ENCODE measurements around the gene SARDH.

DNA sequence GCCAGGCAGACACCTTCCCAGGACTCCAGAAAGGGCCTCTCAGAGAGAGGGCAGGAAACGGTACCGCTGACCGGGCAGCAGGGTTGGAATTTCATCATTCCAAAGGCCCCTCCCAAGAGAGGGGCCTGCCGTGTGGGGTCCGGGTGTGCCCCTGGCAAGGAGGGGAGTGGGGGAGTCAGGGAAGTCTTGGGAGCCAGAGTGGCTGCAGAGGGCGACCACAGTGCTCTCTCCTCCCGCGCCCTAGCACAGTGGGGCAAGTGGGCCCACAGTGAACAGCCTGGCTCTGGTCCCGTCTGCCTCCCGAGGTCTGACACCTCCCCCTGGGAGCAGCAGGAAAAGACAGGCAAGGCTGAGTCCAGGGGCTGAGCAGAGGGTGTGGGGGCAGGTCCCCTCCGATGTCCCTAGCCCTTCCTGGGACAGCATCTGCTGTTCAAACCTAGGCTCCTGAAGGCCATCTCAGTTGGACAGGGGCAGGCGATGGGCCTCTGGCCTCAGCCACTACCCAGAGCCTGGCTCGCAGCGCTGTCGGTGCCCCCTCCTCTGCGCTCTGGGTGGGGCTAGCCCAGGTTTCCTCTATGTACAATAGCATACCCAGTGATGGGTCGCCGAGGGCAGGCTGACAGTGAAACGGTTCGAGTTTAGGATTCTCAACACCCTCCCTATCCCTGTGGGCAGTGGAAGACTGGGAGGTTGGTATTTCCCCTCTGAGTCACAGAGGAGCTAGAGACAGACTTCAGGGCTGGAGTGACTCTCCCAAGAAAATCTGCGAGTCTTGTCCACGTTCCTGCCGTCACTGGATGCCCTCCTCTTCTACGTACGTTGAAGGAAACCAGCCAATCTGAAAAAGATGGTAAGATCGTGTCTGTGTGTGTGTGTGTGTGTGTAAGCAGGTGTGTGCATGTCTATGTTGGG is 25.4 kb upstream of the SARDH start:
- TF ChIP-seq, protein P1, sequence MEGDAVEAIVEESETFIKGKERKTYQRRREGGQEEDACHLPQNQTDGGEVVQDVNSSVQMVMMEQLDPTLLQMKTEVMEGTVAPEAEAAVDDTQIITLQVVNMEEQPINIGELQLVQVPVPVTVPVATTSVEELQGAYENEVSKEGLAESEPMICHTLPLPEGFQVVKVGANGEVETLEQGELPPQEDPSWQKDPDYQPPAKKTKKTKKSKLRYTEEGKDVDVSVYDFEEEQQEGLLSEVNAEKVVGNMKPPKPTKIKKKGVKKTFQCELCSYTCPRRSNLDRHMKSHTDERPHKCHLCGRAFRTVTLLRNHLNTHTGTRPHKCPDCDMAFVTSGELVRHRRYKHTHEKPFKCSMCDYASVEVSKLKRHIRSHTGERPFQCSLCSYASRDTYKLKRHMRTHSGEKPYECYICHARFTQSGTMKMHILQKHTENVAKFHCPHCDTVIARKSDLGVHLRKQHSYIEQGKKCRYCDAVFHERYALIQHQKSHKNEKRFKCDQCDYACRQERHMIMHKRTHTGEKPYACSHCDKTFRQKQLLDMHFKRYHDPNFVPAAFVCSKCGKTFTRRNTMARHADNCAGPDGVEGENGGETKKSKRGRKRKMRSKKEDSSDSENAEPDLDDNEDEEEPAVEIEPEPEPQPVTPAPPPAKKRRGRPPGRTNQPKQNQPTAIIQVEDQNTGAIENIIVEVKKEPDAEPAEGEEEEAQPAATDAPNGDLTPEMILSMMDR (IDR thresholded peaks at IDR 0.05), result no peak
- TF ChIP-seq POLR2A (IDR thresholded peaks at IDR 0.05) (no peak), POLR2AphosphoS5 (IDR thresholded peaks at IDR 0.05) (no peak)
